Right ventricle myocardium superior (tissue), 1 donor: Measurements from ENCODE around the gene KPTN. TPM values are rescaled to one million over a fixed set of nuclear protein-coding genes. Genes with fewer than 3 reads are reported as not detected.
A peak's percentile ranks its signal among the peaks of the same experiment; 100 is the strongest.

Experiments
- ATAC-seq: fragments of 200-7000 bp; cut with Tn5 transposase; one replicate; pipeline ENCODE4 v1.9.1; 2020; ENCODE audit warnings: mild to moderate bottlenecking; ENCODE audit not compliant: poor library complexity
- DNase-seq: peaks from one replicate; pipeline ENCODE4 v3.0.0-alpha.2; 2020
- intact Hi-C: fragments of 100-400 bp; cut with DNase I; formaldehyde crosslinking; loops from one replicate; pipeline ENCODE4 v1.11.2; 2022
- total RNA-seq: library from RNA; stranded (reverse); fragmentation: NEBNext Ultra II Directional; extraction: Animal tissue kit (Norgen Biotek cat#: 25700); gene quantifications from one replicate; pipeline ENCODE4 v1.2.1, GENCODE V29; 2021
- donor health status: DM: no; HTN: yes; CAD: no; lungs with severe emphysema.

KPTN gene
- total RNA-seq, 1 donor from 2014 or later: 8.4 TPM

DNA sequence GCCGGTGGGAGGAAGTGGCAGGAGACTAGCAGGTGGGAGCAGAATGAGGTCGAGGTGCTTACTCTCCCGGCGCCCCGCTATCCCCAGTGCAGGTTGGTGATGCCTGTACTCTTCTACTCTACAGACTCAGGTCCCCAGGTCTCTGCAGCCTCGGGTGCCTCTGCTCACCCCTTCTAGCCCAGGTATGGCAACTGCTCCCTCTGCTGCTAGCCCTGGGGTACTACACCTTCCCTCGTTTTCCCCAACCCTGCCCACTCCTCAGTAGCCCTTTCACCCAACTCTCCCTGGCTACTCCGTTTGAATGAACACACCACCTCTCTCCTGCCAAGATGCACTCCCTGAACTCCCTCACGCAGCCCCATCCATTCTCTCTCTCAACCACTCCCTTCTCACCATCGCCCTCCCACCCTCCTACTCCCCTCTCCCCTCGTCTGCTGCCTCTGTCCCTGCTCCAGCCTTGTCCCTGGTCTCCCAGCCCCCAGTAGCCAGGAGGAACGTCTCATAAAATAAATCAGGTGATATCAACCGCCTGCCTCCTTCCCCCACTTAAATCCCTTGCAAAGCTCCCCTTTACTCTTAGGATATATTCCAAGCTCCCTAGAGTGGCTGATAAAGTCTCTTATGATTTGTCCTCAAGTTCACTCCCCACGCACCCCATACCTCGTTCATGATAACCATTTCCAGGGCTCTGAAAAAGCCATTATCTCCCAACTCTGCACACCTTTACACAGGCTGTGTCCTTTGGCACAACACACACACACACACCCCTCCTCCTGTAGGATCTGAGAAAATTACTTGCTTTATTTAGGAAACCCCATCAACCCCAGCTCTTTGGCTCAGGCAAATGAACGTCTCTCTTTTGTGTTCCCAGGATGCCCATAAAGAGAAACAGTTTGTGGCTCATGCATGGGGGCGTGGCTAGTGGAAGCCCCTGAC, 56.5 kb downstream of the KPTN start:
- intact Hi-C loops: loop anchor here (10.0 kb wide), 1 partner anchor 133 kb away; no protein-coding TSS in a partner anchor
- DNase-seq: peak; percentile 62
- peak; percentile 80 for ATAC-seq

Other genes with a start within 250 kb of the KPTN start
- gene CCDC9, start 227.7 kb downstream of the KPTN start, total RNA-seq: 16.3 TPM
- gene INAFM1, start 209.3 kb downstream of the KPTN start, total RNA-seq: 10.4 TPM
- gene C5AR1, start 174.4 kb downstream of the KPTN start, total RNA-seq: 3.4 TPM
- gene C5AR2, start 152.0 kb downstream of the KPTN start, total RNA-seq: 0.78 TPM
- 6.4 TPM for gene DHX34, start 134.9 kb downstream of the KPTN start, total RNA-seq
- gene MEIS3, start 64.7 kb downstream of the KPTN start, total RNA-seq: 3.1 TPM
- 0.11 TPM for gene SLC8A2, start 12.3 kb downstream of the KPTN start, total RNA-seq
- 113 TPM for gene NAPA, start 30.8 kb upstream of the KPTN start, total RNA-seq
- gene ZNF541, start 88.9 kb upstream of the KPTN start, total RNA-seq: 0.35 TPM
- 7.2 TPM for gene BICRA, start 124.9 kb upstream of the KPTN start, total RNA-seq
- gene EHD2, start 229.2 kb upstream of the KPTN start, total RNA-seq: 45.2 TPM